Testis (tissue), 3 donors: ENCODE results near the gene ARMCX4. TPM values are rescaled to one million over a fixed set of nuclear protein-coding genes. Genes with fewer than 3 reads are reported as not detected.

Experiments
- DNase-seq: peaks from one replicate; pipeline ENCODE4 v3.0.0-alpha.2; 2019
- H3K27ac ChIP-seq, 2 donors: fragments of 200-600 bp; sonication (generic); one replicate each; pipeline ENCODE4 v1.5.1; 2019
- H3K27me3 ChIP-seq: fragments of 200-600 bp; sonication (generic); one replicate; pipeline ENCODE4 v1.5.1; 2019
- H3K36me3 ChIP-seq: fragments of 200-600 bp; sonication (generic); one replicate; pipeline ENCODE4 v1.5.1; 2017; ENCODE audit warnings: low read depth; ENCODE audit errors: missing control alignments
- H3K4me1 ChIP-seq: fragments of 200-600 bp; sonication (generic); one replicate; pipeline ENCODE4 v1.5.1; 2019
- H3K4me3 ChIP-seq, 2 donors: fragments of 200-600 bp; sonication (generic); one replicate each; pipeline ENCODE4 v1.5.1; 2017 to 2019
- H3K9me3 ChIP-seq: fragments of 200-600 bp; sonication (generic); one replicate; pipeline ENCODE4 v1.5.1; 2017
- POLR2A ChIP-seq: fragments of 450-650 bp; IDR thresholded peaks from one replicate; pipeline ENCODE4 v1.6.1; 2017; ENCODE audit warnings: antibody characterized with exemption, mild to moderate bottlenecking, moderate library complexity
- WGBS, 2 donors: methylation state at CpG; one replicate each; pipeline ENCODE4 v1.1.5; 2018; 5-methylcytosine and 5-hydroxymethylcytosine counted together
- intact Hi-C: fragments of 100-400 bp; cut with DNase I; formaldehyde crosslinking; loops from one replicate; pipeline ENCODE4 v1.15.1; 2023; ENCODE audit warnings: low total_unique reads
- polyA plus RNA-seq: library from polyadenylated mRNA; stranded (reverse); fragments of 350-450 nt; fragmentation: Illumina TruSeq; extraction: RNeasy Lipid Tissue Mini Kit (QIAGEN cat#74804); gene quantifications from one replicate; pipeline ENCODE4 v1.2.3, GENCODE V29; 2014; ENCODE audit warnings: low read depth, low replicate concordance; ENCODE audit not compliant: insufficient read depth
- total RNA-seq, 2 donors: library from RNA; depleted of rRNA; stranded (reverse); fragments of >200 nt; gene quantifications; one replicate each; pipeline ENCODE4 v1.2.3, GENCODE V29; 2016
- TF ChIP-seq, protein P1 (sequence below), 3 experiments: fragments of 450-650 bp in 2 of 3; fragments of 200-600 bp in 1 of 3; sonication (generic) in 1 of 3; IDR thresholded peaks; one replicate each; pipeline ENCODE4 v1.5.1; 2016 to 2019; ENCODE audit warnings: antibody characterized with exemption in 3 of 3, mild to moderate bottlenecking in 2 of 3, moderate library complexity in 1 of 3

Gene ARMCX4
- total and polyA plus RNA-seq, 3 donors from 2014 or later, result 4.5 to 13.3 (median 12.1) TPM

DNA sequence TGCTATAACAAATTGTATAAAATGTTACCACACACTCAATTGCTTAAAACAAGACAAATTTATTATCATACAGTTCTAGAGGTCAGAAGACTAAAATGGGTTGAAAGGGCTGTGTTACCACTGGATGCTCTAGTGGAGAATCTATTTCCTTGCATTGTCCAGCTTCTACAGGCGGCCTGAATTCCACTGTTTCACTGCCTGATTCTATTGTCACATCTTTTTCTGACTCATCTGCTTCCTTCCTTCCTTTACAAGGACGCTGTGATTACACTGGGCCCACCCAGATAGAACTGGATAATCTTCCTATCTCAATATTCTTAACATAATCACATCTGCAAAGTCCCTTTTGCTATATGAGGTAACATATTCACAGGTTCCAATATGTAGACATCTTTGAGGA, 45.7 kb downstream of the ARMCX4 start:
- no peaks in the 10 kb centered on the region for H3K36me3 ChIP-seq
- H3K4me1 ChIP-seq, result no peaks in the 10 kb centered on the region
- 82 to 90% methylated on average over 2 of the region's 2 CpGs for WGBS, 2 donors
- no peak overlapping the region for H3K4me3 ChIP-seq
- H3K9me3 ChIP-seq, result no peaks in the 10 kb centered on the region
- TF ChIP-seq POLR2A, result no peak
- TF ChIP-seq, protein P1, sequence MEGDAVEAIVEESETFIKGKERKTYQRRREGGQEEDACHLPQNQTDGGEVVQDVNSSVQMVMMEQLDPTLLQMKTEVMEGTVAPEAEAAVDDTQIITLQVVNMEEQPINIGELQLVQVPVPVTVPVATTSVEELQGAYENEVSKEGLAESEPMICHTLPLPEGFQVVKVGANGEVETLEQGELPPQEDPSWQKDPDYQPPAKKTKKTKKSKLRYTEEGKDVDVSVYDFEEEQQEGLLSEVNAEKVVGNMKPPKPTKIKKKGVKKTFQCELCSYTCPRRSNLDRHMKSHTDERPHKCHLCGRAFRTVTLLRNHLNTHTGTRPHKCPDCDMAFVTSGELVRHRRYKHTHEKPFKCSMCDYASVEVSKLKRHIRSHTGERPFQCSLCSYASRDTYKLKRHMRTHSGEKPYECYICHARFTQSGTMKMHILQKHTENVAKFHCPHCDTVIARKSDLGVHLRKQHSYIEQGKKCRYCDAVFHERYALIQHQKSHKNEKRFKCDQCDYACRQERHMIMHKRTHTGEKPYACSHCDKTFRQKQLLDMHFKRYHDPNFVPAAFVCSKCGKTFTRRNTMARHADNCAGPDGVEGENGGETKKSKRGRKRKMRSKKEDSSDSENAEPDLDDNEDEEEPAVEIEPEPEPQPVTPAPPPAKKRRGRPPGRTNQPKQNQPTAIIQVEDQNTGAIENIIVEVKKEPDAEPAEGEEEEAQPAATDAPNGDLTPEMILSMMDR (IDR thresholded peaks at IDR 0.05), result no peak
- no peaks in the 10 kb centered on the region for H3K27me3 ChIP-seq
- no peak for DNase-seq
- intact Hi-C loops, result no loop called here
- no peak overlapping the region for H3K27ac ChIP-seq

Other genes starting within 250 kb of the ARMCX4 start
- 10 to 100 TPM; 80.1 to 86.0 TPM for gene TAF7L, start 194.1 kb upstream of the ARMCX4 start, total RNA-seq
- gene TAF7L, start 194.1 kb upstream of the ARMCX4 start, polyA plus RNA-seq, result 50.0 TPM
- 10 to 100 TPM in 1 of 2 donors, 1 to 10 TPM in 1; 9.3 to 11.1 TPM for gene TIMM8A, start 136.7 kb upstream of the ARMCX4 start, total RNA-seq
- 8.2 TPM for gene TIMM8A, start 136.7 kb upstream of the ARMCX4 start, polyA plus RNA-seq
- 1 to 10 TPM; 3.6 to 6.9 TPM for gene BTK, start 99.3 kb upstream of the ARMCX4 start, total RNA-seq
- 3.9 TPM for gene BTK, start 99.3 kb upstream of the ARMCX4 start, polyA plus RNA-seq
- gene RPL36A, start 94.4 kb upstream of the ARMCX4 start, total RNA-seq, result 100 to 1,000 TPM; 177 to 507 TPM
- 619 TPM for gene RPL36A, start 94.4 kb upstream of the ARMCX4 start, polyA plus RNA-seq
- 10 to 100 TPM; 12.5 to 16.2 TPM for gene GLA, start 77.5 kb upstream of the ARMCX4 start, total RNA-seq
- gene GLA, start 77.5 kb upstream of the ARMCX4 start, polyA plus RNA-seq, result 17.9 TPM
- gene HNRNPH2, start 77.2 kb upstream of the ARMCX4 start, total RNA-seq, result 10 to 100 TPM; 31.1 to 39.5 TPM
- 46.3 TPM for gene HNRNPH2, start 77.2 kb upstream of the ARMCX4 start, polyA plus RNA-seq
- gene ARMCX1, start 65.1 kb downstream of the ARMCX4 start, total RNA-seq, result 10 to 100 TPM; 12.6 to 13.1 TPM
- 14.3 TPM for gene ARMCX1, start 65.1 kb downstream of the ARMCX4 start, polyA plus RNA-seq
- gene ARMCX6, start 132.5 kb downstream of the ARMCX4 start, total RNA-seq, result 10 to 100 TPM; 28.4 to 29.7 TPM
- 29.3 TPM for gene ARMCX6, start 132.5 kb downstream of the ARMCX4 start, polyA plus RNA-seq
- 10 to 100 TPM; 41.3 to 56.6 TPM for gene ARMCX3, start 137.7 kb downstream of the ARMCX4 start, total RNA-seq
- gene ARMCX3, start 137.7 kb downstream of the ARMCX4 start, polyA plus RNA-seq, result 32.2 TPM
- gene ARMCX2, start 174.4 kb downstream of the ARMCX4 start, total RNA-seq, result 10 to 100 TPM; 16.1 to 19.2 TPM
- gene ARMCX2, start 174.4 kb downstream of the ARMCX4 start, polyA plus RNA-seq, result 17.7 TPM